Cortex of kidney (tissue), 1 donor: ENCODE data around the gene CRELD2.

ENCODE experiments used
- DNase-seq: peaks from one replicate; lab custom pipeline; 2025; lab: John Stamatoyannopoulos, UW

CRELD2 gene

DNA sequence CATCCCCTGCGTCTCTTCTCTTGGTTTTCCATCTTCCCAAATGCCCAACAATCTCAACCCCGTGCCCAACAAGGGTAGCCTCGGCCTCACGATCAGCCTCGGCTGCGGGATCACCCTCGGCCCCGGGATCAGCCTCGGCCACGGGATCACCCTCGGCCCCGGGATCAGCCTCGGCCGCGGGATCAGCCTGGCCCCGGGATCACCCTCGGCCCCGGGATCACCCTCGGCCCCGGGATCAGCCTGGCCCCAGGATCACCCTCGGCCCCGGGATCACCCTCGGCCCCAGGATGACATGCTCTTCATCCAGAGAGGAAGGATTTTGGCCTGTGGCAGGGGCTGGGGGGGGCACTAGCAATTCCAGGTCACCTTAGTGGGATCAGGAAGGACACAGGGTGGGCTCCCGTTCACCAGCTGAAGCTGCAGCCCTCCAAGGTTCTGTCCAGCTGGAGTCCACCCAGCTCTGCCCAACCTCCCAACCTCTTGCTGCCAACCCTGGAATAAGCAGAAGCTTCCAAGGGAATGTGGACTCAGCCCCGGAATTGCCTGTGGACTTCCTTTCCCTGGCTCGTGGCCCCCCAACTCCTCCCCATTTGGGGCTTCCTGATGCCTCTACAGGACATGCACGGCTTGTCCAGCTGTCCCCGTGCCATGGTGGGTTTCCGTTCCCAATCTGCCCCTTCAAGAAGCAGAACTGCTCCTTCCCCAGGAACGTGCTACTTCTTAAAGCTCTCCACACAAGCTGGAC lies 6.4 kb upstream of the CRELD2 start:
- no peak for DNase-seq

DNA sequence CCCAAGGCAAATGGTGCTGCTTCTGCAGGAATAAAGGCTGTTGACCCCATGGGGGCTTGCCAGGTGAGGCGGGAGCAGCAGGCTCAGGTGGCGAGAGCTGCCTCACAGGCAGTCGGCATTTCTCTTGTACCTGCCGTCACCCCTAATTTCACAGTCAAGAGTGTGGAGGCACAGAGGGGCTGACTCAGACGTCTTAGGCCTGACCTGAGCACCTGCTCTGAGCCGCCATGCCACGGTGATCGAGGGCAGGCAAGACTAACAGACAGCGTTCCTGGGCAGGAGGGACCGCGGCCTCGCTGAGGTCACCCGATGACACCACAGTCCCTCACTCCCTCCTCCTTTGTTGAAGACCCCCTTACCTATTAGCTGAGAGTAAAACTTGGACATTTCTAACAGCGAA lies 5.4 kb upstream of the CRELD2 start:
- no peak for DNase-seq

DNA sequence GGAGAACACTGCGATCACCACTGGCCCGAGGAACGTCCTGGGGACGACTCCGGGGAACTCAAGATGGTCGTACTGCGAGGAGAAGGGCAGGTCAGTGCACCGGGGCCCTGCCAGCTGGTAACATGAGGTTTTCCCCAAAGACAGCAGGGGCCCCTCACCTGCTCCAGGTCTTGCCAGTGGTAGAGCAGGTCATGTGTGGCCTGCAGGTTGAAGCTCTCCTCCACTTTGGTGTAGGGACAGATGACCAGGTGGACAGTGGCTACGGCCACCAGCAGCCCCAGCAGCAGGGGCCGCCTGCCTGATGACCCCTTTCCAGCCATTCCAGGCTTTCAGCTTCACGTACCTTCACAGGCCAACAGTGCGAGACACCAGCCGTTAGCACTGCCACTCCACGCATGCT lies 5.0 kb upstream of the CRELD2 start:
- DNase-seq = no peak

DNA sequence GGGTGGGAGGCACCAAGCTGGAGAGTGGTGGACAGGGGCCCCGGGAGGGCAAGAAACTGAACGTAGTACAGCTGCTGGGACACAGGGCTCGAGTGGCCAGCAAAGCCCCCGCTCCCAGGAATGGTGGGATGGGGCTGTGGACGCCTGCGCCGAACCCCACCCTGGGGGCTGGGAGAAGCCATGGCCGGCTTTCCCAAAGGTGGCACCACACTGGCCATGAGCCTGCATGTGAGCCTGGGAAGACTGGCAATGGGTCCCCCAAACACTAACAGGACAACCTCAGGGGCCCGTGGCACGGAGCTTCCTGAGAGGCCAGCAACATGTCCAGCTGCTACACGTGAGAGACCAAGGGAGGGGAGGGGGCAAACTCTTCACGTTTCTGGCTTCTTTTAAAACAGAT lies 4.2 kb upstream of the CRELD2 start:
- no peak for DNase-seq

DNA sequence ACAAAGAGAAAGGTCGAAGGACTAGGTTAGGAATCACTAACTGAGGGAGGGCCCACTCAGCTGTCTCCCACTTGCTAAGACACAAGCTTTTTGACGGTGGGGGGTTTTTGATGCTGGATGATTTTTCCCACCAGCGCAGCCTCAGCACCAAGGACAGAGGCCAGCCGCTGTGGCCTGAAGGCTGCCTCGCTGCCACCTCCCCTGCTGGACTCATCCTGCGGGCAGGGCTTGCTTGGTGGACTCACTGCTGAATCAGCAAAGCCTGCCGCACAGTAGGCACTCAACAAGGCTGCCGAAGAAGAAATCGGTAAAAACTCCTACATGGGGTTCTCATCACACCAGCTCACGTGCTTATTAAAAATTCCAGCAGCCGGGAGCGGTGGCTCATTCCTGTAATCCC lies 2.8 kb upstream of the CRELD2 start:
- DNase-seq = no peak

DNA sequence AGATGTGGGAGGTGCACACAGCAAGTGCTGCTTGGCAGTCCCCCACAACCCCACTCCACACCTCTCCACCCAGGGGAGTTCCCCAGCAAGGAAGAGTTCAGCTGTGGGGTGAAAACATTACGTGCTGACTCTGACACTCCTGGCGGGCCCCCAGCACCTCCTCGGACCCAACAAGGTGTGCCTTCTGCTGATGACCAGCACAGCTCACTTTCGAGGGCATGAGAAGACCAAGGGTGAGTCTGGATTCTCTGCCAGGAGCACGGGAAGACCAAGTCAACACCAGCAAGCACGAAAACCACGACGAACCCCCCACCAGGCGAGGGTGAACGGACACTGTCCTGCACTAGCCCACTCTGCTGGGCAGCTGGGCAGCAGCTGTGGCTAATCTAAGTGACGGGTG lies 1.6 kb upstream of the CRELD2 start:
- no peak for DNase-seq

DNA sequence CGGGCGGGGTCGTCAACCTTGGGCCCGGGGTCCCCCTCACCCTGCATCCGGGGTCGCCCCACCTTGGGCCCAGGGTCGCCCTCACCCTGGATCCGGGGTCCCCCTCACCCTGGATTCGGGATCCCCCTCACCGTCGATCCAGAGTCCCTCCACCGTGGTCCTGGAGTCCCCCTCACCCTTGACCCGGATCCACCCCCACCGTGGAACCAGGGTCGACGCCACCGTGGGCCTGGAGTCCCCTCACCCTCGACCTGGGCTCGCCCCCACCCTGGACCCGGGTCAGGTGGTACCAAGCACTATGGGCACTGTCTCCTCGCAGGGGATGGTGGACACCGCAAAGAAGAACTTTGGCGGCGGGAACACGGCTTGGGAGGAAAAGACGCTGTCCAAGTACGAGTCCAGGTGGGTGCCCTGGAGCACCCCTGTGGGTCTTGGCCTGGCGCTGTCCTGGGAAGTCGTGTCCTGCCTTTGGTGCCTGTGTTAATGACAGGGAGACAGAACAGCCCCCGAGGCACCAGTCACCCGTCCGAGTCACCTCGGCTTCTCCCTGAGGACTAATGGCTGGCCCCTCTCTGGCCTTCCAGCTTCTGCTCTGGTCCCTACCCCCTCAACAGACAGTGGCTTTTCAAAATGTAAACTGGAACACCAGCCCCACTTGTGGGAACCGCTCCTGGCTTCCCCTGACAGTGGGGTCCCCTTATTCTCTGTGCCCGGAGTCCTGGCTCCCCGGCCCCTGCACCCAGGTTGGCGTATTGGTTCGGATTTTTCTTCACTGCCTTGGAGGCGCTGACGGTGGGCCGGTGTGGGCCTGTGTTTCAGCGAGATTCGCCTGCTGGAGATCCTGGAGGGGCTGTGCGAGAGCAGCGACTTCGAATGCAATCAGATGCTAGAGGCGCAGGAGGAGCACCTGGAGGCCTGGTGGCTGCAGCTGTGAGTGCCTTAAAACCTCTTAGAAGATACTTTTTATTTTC lies 762 bp downstream of the CRELD2 start:
- DNase-seq = no peak

DNA sequence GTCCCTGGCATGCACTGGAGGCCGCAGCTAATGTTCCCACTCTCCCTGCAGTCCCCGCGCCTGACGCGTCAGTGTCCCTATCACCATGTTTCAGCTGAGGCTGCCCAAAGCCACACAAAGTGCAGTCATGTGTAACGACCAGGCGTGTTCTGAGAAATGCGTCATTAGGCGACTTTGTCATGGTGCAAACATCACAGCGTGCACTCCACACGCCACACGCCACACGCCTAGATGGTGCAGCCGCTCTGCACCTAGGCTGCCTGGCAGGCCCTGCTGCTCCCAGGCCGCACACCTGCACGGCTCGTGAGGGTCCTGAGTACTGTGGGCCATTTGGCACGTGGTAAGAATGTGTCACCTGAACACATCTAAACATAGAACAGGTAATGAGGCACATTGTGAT lies 2.4 kb downstream of the CRELD2 start:
- DNase-seq = no peak

DNA sequence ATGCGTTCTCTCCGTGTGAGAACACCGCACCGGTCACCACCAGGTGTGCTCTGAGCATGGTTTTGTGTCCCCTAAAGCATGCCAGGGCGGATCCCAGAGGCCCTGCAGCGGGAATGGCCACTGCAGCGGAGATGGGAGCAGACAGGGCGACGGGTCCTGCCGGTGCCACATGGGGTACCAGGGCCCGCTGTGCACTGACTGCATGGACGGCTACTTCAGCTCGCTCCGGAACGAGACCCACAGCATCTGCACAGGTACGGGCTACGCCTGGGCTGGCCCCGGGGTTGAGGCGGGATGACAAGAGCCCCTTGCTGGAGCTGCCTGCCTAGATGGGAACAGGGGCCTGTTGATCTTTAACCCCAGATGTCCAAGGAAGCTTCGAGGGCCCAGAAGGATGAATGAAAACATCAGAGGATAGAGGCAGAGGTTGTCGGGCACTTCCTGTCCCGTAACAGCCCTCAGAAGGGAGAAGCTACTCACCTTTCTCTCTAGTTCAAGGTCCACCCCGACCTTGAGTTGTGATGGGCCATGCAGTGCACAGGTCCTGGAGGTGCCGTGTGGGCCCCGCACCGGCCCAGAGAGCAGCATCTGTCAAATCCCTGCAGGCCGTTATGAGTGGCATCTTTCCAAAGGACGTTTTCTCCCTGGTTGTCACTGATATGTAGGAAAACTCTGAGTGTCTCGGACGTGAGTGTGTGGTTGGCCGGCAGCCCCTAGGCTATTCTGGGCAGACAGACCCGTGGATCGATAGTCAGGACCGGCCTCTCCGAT lies 3.3 kb downstream of the CRELD2 start:
- no peak for DNase-seq

DNA sequence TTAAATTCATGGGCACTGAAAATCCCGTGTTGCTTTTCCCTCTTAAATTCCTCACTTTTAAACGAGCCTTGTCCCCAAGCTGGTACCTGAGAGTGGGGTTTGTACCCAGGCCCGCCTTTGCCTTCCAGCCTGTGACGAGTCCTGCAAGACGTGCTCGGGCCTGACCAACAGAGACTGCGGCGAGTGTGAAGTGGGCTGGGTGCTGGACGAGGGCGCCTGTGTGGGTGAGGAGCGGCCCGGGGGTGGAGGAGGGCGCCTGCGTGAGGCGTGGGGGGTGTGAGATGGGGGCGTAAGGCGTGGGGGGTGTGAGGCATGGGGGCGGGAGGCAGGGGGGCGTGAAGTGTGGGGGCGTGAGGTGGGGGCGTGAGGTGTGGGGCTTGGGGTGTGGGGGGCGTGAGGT lies 4.0 kb downstream of the CRELD2 start:
- no peak for DNase-seq

DNA sequence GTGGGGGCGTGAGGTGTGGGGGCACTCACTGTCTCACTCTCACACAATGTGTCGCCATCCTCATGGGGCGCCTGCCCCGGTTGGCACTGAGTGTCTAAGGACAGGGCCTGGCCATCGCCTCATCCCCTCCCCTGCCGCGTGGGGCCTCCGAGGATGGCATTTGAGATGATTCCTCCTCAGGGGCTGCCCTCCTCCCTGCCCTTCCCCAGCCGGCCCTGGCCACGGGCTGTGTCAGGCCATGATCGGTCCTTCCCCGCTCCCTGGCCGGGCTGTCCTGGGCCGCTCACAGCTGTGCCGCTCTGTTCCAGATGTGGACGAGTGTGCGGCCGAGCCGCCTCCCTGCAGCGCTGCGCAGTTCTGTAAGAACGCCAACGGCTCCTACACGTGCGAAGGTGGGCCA lies 4.5 kb downstream of the CRELD2 start:
- no peak for DNase-seq

DNA sequence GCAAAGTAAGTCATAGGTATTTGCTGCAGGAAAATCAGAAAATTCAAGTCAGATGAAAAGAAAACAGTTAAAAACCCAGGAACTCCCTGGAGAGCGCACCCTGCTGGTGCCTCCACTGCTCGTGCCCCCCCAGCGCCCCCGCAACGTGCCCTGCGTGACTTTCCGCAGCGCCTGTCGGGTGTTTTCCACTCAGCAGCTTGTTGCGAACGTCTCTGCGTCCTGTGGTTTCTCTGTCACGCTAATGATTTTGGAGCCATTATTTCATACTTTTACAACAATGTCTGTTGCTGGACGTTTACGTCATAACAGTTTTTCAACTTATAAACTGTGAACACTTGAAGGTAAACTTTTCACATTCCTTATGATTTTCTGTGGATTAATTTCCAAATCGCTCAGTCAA lies 5.0 kb downstream of the CRELD2 start:
- DNase-seq = no peak

DNA sequence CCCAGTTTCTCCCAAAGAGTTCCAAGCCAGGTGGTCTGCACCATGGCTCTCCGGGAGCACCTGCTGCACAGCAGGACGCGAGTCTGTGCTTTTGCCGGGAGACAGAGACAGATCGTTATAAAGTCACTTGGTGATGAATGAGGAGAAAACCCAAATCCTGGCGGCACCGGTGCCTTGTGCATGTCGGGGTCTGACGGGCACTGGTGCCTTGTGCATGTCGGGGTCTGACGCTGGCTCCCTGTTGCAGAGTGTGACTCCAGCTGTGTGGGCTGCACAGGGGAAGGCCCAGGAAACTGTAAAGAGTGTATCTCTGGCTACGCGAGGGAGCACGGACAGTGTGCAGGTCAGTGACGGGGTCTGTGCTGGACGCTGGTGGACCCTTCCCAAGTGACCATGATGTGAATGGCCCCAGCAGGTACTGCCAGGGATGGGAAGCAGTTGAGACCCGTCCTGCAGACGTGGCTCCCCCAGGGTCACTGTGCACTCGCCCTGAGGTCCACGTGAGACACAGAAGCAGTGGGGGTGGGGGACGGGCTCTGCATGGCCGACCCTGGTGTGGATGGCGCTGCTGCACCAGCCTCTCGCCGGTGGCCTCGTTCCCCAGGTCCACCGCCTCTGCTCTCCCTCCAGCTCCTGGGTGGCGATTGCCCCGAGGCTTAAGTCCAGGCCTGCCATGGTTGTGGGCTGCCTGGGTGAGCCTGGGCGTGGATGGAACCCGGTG lies 5.8 kb downstream of the CRELD2 start:
- DNase-seq = no peak

DNA sequence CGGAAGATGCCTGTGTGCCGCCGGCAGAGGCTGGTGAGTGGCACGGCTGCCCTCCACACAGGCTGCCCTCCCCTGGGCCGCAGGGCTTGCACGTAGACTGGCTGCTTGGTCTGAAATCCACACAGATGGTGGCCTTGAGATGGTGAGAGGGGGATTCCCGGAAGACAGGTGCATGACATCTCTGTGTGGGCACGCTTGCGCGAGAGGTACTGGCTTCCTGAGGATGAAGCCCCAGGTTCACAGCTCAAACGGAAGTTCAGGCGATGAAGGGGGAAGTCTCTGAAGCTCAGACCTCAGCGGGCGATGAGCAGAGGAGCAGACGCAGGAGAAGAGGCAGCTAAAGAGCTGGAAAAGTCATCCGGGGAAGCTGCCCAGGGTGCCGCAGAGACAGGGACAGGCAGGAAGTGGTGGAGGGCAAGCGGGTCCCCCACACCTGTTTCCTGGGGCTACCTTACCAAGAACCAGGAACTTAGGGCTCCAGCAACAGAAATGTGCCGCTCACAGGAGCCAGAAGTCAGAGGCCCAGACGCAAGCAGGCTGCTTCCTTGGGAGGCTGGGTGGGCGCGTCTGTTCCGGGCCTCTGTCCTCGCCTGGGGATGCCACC lies 7.2 kb downstream of the CRELD2 start:
- no peak for DNase-seq

DNA sequence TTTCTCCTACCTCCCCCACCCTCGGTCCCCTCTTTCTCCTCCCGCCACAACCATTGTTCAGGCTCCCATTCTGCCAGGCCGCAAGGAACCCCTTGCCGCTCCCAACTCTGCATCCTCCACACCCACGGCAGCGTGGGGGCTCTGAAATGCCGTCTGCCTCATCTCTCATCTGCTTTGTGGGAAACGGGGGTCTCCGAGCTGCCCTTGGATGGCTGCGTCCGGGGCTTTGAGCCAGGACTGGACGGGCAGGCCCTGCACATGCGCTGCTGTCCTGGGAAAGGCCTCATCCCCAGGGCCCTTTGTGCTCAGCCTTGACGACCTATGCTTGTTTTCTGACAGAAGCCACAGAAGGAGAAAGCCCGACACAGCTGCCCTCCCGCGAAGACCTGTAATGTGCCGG lies 8.5 kb downstream of the CRELD2 start:
- no peak for DNase-seq

DNA sequence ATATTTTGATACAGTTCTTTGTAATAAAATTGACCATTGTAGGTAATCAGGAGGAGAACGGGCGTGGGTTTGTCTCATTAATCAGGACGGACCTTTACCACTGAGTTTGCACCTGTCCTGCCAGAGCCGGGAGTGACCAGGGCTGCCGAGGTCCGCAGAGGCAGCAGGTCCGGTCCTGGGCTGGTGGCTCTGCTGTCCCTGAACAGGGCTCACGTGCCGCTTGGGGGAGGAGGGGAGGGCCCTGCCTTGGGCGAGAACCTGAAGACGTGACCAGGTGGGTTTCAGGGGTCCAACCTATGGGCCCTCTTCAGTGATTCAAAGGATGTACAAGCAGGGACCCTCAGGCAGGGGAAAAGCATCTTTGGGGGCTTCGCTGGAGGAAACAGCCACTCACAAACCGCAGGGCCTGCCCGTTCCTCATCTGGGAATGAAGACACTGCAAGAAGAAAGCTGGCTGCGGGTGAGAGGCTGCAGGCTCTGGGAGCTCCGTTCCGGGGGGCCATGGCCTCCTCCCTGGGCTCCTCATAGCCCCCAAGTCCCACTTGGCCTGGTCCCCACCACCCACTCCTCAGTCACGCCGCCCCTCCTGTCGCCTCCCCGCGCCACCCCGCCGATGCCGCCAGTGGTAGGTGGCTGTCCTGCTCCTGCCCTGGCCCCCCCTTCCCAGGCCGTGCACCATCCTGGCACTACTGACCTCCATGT lies 9.2 kb downstream of the CRELD2 start:
- DNase-seq = no peak

DNA sequence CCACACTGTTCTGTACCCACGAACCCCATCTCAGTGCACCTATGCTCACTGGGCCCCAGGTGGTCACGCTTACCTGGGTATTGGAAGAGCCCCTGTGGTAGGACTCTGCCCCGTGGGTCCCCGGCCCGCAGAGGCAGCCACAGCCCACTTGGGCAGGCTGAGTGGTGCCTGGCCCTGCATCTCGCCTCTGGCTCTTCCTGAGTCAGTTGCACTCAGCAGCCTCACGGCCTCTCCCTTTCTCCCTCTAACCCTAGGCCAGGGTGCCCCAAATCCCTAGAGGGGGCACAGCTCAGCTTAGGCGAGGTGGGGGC lies 9.7 kb downstream of the CRELD2 start:
- no peak for DNase-seq

DNA sequence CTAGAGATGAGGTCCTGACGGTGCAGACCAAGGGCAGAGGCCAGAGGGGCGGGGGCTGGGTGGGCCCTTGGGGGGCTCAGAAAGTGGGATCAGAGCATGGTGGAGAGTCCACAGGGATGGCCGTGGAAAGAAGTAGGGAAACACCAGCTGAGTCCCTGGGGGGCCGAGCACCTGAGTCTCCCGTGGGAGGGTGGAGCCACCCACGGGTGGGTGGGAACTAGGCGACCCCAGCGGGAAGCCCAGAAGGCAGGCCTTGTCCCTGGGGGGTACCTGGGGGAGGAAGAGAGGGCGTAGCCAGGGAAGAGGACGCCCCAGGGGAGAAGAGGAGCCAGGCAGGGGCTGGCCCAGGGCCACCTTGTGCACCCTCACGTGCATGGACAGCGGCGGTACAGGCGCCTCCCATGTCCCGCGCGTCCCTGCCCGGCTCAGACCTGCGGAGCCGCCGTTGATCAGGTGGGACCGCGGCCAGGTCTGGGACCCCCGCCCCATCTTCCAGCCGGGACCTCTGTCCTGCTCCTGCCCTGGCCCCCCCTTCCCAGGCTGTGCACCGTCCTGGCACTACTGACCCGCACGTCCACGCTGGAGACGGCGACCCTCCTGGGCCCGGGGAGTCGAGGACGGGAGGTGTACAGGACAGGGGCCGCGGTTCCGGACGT lies 10.2 kb downstream of the CRELD2 start:
- no peak for DNase-seq

DNA sequence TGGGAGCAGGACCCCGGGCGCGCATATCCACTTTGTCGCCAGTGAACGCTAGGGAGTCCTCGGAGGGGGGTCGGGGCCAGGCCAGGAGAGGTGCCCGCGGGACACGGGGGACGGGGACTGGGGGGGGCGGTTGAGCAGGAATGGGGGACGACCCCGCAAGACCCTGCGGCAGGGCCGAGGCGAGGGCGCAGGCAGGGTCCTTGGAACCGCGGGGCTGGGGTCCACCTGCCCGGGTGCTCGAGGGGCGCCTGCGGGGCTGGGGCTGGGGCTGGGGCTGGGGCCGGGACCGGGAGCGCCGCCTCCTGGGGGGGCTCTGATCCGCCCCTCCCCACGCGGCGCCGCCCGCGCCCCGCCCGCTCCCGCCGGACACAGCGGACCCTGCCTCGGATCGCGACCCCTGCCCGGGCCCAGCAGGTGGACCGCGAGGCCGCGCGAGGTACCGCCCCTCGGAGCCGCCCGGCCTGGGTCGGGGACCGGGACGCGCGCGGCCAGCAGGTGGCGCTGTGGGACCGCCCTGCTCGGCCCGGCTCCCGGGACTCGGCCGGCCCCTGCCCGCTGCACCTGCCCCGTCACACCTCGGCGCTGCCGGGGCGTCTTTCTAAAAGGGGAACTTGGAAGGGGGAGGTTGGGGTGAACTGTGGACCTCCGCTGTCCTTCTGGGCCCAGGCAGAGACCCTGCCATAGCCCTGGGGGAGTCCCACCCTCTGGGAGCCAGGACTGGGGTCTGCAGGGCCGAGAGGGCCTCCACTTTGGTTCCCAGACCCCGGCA lies 11.0 kb downstream of the CRELD2 start:
- DNase-seq = no peak
